GM18520 (cell line): ENCODE results near the gene MYG1.
"Not testable (repeated sequence)": the region's sequence is repeated elsewhere in the genome, so short reads cannot be mapped to it uniquely, and the experiment has no call there.

Source experiments
- ATAC-seq: cut with Tn5 transposase; IDR thresholded peaks from one replicate; pipeline ENCODE4 v1.9.1; 2021; ENCODE audit not compliant: unreplicated experiment

Gene MYG1

DNA sequence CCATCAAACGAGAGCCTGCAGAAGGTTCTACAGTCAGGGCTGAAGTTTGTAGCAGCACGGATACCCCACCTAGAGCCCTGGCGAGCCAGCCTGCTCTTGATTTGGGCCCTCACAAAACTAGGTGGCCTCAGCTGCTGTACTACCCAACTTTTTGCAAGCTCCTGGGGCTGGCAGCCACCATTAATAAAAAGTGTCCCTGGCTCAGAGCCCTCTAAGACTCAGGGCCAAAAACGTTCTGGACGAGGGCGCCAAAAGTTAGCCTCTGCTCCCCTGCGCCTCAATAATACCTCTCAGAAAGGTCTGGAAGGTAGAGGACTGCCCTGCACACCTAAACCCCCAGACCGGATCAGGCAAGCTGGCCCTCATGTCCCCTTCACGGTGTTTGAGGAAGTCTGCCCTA is 13.0 kb upstream of the MYG1 start:
- ATAC-seq: no peak

DNA sequence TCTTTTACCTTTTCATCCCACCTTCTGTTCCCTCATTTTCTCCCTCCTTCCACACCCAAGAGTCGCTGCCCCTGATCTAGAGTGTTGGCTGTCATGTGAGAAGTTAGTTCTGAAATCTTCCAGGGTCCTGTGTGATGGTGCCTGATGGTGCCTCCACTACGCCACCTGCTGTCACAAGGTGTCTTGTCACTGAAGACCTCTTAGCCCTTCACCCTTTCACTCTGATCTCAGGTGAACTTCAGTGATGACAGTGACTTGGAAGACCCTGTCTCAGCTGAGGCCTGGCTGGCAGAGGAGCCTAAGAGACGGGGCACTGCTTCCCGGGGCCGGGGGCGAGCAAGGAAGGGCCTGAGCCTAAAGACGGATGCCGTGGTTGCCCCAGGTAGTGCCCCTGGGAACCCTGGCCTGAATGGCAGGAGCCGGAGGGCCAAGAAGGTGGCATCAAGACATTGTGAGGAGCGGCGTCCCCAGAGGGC is 11.7 kb upstream of the MYG1 start:
- no peak for ATAC-seq

DNA sequence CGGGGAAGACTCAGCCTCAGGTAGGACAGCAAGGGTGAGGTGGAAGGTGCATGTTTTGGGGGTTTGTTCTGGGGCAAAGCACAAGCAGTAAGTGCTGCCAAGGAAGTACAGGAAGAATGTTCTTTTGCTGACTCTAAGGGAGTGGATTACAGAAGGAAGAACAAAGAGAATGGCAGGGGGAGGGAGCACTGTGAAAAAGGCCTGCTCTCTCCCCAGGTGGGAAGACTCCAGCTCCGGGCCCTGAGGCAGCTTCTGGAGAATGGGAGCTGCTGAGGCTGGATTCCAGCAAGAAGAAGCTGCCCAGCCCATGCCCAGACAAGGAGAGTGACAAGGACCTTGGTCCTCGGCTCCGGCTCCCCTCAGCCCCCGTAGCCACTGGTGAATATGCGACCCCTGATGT is 11.2 kb upstream of the MYG1 start:
- no peak for ATAC-seq

DNA sequence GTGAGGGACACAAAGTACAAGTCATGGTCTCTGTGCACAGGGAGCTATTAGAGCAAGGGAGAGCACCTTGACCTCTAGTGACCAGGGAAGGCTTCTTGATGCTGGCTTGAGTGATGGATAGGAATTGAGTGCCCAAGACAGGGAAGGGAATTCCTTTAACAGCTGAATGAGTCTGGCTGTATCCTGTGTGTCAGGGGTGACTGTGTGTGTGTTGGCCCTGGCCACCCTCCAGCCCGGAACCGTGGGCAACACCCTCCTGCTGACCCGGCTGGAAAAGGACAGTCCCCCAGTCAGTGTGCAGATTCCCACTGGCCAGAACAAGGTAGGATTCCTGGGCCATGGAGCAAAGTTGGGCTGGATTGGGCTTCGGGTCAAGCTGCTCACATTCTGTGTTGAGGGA is 9.6 kb upstream of the MYG1 start:
- no peak for ATAC-seq

DNA sequence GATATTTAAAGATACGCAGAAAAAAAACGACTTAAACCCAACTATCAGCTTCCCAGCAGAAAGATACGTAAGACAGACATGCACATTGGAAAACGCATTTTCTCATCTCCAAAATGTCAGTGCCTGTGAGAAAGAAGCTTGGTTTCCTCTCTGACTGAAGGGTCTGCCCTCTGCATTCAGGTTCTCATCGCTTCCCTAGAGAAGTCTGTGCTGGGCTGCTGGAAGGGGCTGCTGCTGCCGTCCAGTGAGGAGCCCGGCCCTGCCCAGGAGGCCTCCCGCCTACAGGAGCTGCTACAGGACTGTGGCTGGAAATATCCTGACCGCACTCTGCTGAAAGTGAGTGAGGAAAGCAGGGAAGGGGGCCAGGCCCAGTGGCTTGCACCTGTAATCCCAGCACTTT is 8.8 kb upstream of the MYG1 start:
- ATAC-seq: no peak

DNA sequence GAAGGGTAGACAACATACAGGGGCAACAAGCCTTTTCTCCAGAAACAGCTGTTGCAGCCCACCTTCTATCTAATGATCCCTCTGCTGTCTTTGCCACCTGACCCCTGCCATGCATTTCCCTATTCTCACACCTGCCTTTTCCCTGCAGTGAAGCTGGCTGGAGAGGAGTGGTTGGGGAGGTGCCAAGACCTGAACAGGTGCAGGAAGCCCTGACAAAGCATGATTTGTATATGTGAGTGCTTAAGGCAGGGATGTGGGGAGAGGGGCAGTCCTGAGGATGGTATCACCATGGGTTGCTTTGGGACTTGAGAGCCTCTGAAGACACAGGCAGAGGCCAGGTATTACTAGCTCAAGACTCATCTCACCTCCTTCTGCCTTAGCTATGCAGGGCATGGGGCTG is 7.1 kb upstream of the MYG1 start:
- no peak for ATAC-seq

DNA sequence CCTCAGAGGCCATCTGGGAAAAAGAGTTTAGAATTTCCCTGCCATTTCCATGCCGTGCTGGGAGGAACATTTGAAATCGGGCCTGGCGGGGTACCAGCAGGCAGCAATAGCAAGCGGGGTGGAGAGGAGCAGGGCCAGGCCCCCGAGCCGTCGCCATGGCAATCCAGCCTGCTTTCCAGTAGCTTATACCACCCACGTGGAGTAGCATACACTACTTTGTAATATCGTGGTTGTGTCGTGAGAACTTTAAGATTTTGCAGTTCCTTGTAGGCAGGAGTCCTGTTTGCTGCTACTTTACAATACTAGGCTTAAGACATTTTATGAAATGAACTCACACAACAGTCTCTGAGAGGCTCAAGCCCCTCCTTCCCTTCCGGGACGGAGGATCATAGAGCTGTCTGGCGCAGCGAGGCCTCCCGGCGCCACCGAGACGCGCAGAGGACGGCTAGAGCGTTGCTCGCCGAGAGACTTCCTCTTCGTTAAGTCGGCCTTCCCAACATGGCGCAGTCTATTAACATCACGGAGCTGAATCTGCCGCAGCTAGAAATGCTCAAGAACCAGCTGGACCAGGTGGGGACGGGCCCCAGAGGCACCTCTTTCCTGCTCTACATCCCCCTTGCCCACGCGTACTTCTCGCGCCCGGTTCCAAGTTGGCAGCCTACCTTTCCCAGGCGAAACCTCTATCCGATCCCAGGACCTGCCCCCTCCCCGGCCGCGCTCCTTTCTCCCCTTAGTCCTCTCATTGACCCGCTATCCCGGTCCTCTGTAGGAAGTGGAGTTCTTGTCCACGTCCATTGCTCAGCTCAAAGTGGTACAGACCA is 4.2 kb upstream of the MYG1 start, which contains the start of gene PFDN5:
PFDN5 (plus strand) TSS at position 473 of the 821 bp plus-strand sequence; CDS start at position 499, 26 bp downstream.
- ATAC-seq: peak; percentile 86

DNA sequence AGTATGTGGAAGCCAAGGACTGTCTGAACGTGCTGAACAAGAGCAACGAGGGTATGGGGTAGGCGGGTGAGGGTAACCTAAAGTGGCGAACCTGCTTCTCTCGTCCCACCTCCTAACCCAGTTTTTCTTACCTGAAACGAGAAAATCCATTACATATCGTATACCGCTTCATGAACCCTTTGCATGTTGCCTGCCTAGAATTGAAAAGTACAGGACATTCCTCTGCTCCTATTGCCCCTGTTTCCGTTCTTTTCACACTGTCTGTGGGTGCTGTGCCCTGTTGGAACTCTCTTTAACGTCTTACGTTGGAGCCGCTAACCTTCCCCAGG is 3.6 kb upstream of the MYG1 start:
- ATAC-seq: no peak

DNA sequence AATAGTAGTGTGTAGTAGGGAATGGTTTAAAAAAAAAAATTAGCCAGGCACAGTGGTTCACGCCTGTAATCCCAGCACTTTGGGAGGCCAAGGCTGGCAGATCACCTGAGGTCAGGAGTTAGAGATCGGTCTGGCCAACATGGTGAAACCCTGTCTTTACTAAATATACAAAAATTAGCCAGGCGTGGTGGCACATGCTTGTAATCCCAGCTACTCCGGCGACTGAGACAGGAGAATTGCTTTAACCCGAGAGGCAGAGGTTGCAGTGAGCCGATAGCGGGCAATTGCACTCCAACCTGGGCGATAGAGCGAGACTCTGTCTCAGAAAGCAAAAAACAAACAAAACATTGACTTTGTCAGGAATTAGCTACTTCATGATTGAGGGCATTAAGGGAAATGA is 2.4 kb upstream of the MYG1 start:
- not testable (repeated sequence) for ATAC-seq

DNA sequence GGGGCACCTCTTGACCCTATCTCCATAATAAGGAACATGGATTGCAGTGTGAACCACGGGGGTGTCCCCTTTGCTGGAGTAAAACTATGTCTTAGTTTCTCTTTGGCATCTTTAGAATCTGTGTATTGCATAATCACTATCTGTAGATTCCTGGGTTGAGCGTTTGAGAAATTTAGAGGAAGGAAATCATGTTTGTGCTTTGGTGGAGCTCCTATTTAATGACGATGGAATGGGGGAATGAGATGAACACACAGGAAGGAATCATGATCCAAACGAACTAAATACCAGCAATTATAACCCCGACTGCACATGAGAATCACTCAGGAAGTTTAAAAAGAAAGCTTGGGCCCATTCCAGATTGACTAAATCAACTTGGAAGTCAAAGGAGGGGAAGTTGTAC is 1.3 kb upstream of the MYG1 start:
- no peak for ATAC-seq

DNA sequence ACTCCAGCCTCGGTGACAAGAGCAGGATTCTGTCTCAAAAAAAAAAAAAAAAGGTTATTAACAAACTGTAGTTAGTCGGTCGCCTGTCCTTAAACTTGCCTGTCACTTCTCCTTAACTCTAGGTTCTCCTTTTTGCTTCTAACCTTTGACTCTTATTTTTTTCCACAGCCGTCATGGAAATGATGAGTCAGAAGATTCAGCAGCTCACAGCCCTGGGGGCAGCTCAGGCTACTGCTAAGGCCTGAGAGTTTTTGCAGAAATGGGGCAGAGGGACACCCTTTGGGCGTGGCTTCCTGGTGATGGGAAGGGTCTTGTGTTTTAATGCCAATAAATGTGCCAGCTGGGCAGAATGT is 418 bp upstream of the MYG1 start:
- no peak for ATAC-seq

DNA sequence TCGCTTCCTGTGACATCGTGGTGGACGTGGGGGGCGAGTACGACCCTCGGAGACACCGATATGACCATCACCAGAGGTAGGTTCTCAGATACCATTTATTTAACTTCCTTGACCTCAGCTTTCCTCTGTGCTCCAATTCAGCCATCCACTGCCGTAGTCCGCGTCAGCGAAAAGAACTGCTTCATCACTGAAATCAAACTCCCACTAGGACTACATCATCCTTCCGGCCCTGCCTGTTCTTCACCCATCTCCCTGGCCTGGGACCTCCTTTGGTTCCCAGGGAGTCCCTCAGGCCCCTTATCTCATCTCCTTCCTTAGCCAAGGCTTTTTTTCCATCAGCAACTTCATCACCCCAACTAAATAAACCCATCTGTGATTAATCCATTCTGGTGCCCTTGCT is 692 bp downstream of the MYG1 start:
- ATAC-seq: no peak

DNA sequence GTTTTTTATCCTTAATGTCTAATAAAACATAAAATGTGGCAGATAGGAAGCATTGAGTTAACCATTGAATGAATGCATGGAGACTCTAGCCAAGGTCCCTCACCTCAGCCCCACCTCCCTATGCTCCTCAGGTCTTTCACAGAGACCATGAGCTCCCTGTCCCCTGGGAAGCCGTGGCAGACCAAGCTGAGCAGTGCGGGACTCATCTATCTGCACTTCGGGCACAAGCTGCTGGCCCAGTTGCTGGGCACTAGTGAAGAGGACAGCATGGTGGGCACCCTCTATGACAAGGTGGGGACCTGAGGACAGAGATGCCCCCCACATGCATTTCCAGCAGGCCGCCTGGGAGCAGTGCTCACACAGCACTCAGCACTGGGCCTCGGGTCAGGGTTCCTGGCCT is 3.4 kb downstream of the MYG1 start:
- no peak for ATAC-seq

DNA sequence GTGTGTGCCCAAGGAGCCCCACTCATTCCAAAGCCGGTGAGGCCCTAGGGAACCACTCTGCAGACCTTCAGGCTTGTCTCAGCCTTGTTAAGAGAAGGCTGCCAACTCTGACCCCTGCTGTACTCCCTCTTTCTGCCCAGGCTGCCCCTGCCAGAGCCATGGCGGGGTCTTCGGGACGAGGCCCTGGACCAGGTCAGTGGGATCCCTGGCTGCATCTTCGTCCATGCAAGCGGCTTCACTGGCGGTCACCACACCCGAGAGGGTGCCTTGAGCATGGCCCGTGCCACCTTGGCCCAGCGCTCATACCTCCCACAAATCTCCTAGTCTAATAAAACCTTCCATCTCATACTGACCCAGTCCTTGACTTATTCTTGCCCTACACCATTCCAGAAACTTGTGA is 7.3 kb downstream of the MYG1 start:
- no peak for ATAC-seq

DNA sequence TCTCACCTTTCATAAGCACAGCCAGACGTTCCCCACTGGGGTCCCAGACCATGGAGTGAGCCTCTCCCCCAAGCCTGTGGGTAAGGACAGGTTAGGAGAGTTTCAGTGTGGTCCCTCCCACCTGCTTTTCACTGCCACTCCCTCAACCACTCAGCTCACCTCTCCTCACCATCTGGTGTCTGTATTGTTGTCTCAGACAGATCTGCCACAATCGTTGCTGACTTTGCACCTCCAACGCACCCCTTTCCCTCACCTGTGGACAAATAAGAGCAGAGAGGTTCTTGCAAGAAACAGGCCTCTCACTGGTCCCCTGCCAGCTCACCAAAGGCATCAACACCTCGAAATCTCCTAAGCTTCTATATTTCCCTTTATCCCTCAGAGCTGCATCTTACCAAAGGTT is 8.8 kb downstream of the MYG1 start:
- no peak for ATAC-seq

DNA sequence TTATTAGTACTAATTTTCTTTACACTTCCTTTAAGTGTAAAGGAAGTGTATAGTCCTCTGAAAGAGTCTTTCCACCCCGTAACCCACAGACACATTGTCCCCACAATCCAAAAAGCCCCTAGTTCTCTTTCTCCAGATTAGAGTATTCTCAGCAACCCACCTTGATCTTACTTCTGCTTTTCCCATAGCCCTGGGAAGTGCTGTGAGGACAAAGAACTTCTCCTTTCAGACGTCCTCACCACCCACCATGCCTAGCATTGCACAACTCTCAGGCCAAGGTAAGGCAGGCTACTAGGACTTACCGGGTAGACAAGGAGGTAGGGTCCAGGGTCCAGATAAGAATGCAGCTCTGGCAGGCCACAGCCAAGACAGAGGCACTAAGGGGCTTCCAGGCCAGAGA is 14.5 kb downstream of the MYG1 start:
- ATAC-seq: no peak

DNA sequence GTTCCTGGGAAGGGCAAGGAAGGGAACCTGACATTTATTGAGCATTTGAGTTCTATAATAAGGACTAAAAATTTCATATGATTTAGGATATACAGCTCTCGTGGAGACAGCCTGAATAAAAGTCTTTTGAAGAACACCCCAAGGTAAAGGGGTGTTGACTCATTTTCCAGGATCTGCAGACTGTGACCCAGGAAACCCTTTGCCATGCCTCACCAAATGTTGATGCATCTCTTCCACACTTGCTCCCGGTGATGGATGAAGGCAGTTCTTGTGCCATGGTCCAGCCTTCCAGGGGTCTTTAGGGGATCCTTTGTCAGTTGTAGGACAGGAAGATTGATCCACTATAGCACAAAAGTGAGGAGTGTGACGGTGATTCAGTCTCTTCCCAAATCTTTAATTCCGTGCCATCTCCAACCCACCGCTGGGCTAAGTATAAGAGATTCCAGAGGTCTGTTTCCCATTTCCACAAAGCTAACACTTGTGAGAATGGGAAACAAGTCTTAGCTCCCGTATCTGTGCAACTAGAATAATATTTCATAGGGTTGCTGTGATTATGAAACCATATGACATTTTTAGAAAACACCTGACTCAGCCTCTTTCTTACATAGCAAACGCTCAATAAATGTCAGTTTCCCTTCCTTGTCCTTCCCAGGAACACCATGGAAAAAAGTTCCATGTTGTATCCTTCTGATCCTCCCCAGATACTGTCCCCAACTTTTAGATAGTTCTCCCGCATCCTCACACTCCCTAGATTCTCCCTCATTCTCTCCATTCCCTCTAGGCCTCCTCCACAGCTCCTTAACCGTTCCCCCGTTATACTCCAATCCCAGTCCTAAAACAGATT is 21.1 kb downstream of the MYG1 start:
- no peak for ATAC-seq

DNA sequence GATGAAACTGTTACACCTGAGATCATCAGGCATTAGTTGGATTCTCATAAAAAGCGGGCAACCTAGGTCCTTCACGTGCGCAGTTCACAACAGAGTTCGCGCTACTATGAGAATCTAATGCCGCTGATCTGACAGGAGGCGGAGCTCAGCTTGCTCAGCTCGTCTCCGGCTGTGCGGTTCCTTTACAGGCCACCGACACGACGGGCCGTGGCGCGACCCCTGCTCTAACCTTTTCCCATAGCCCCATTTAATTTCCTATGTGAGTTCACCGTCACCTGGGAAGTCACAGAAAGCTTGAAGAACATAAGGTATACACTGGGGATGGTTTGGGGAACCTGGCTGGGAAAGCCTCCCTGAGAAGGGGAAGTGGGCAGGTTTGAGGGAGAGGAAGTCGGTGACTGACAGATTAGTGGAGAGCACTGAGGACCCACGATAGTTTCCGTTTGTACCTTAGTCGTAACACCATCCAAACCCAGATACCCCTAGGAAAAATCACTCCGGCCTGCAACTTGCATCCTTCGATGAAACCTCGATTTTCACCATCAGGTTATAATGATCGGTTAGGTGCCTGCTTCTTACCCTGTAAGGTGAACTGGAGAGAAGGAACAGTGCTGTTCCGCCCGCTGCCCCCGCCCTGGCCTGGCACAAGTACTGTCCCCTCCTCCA is 24.8 kb downstream of the MYG1 start:
- ATAC-seq: no peak

DNA sequence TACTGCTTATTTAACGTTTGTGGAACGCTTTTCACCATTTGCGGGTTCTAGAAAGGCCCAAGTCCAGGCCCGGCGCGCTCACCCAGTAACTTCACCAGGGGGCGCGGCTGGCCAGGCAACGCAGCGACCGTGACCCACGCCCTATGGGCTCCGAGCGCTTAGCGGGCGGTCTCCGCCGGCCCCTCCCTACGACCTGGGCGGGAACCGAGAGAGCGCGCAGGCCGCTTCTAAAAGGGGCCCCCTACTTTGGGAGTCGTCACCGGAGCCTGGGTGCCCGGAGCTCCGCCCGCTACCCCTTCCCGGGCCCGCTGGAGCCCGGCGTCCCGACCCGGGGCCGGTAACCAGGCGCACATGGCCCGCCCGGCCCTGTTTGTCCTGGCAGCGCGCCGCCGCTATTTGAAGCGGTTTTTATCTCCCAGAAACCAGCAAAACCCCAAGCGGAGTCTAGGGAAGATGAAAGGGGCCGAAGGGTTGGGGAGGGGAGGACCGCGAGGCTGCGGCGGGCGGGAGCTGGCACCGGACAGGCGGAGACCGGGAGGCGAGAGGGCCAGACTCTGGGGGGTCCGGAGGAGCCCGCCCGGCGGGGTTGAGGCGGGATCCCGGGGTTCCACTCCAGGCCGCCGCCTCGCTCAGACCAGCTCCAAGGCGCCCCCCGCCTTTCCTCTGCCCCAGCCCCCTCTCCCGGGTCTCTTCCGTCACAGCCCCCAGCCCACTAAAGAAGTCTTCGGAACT is 25.4 kb downstream of the MYG1 start:
- ATAC-seq: peak; percentile 40

DNA sequence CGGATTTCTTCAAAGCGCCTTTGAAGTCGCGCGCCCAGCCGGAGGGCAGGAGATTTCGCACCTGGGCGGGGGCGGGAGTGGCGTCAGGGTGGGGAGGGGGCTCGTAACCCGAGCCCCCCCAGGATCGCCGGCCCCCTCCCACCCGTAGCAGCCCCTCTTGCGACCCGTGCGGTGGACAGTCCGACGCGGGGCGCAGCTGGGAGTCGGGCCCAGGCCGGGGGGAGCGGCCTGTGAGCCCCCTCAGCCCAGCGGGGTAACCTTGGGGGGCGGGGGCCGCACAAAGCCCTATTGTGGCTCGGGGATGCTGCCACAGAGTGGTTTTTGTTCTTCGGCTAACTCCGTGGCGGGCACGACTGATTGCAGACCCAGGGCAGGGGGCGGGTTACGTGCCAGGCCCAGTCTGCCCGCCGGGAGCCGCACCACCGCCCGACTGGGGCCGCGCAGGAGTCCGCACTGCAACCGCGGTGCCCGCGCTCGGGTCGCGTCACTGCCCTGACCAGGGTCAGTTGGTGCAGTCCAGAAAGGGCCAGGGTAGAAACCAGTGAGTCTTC is 26.1 kb downstream of the MYG1 start:
- no peak for ATAC-seq
